Measurements from ENCODE around the gene NTNG1. TPM values are rescaled to one million over a fixed set of nuclear protein-coding genes. Genes with fewer than 3 reads are reported as not detected.

The NTNG1 gene
- total and polyA plus RNA-seq, 12 donors: 0.13 to 4.6 (median 2.8) TPM; not detected in 2

- TF ChIP-seq CTCF (IDR thresholded peaks at IDR 0.05) (no peak), POLR2A (IDR thresholded peaks at IDR 0.05) (no peak)
- DNase-seq: no peak
- Histone ChIP-seq H3K36me3 (replicated peaks in 1 of 2) (no peaks in the 10 kb centered on the region), H3K9me3 (replicated peaks in 1 of 3) (no peaks in the 10 kb centered on the region), H3K27me3 (no peaks in the 10 kb centered on the region), H3K4me3 (no peak overlapping the region), H3K27ac (no peak overlapping the region), H3K4me1 (replicated peaks in 1 of 2) (no peaks in the 10 kb centered on the region)
- WGBS, 4 donors: 39 to 51% (median 45%) methylated on average over 4 of the region's 4 CpGs
- intact Hi-C loops (cut with DNase I): no loop called here
Measured at GRCh38 chr1:107183011-107183410, 42.2 kb downstream of the NTNG1 start.

DNA sequence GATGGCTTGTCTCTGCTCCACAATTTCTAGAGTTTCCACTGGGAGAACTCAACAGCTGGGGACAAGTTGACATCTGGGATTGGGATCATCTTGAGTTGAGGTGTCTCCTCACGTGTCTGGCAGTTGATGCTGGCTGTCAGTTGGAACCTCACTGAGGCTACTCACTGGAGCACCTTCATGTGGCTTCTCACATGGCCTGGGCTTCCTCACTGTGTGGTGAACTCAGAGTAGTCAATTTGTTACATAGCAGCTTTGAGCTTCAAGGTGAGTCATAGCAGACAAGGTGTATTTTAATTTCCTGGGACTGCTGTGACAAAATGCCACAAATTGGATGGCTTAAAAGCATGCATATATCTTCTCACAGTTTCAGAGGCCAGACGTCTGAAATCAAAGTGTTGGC lies 44.0 kb downstream of the NTNG1 start:
- H3K9me3 ChIP-seq (replicated peaks in 1 of 3): no peaks in the 10 kb centered on the region
- H3K27ac ChIP-seq: no peak overlapping the region
- no peaks in the 10 kb centered on the region for H3K4me1 ChIP-seq (replicated peaks in 1 of 2)
- no peak overlapping the region for H3K4me3 ChIP-seq
- no peak for DNase-seq
- WGBS, 4 donors: 48 to 84% (median 52%) methylated on average over 2 of the region's 2 CpGs
- no peaks in the 10 kb centered on the region for H3K36me3 ChIP-seq (replicated peaks in 1 of 2)
- TF ChIP-seq CTCF (IDR thresholded peaks at IDR 0.05): no peak
- no peak for TF ChIP-seq POLR2A (IDR thresholded peaks at IDR 0.05)
- intact Hi-C loops (cut with DNase I): no loop called here
- H3K27me3 ChIP-seq: no peaks in the 10 kb centered on the region

GRCh38 chr1:107187399-107187798 lies 46.6 kb downstream of the NTNG1 start:
- no peak overlapping the region for H3K27ac ChIP-seq
- TF ChIP-seq CTCF (IDR thresholded peaks at IDR 0.05): no peak
- TF ChIP-seq POLR2A (IDR thresholded peaks at IDR 0.05): no peak
- 33 to 53% (median 38%) methylated on average over 3 of the region's 3 CpGs for WGBS, 4 donors

GRCh38 chr1:107188160-107188559 lies 47.3 kb downstream of the NTNG1 start:
- WGBS, 4 donors: 69 to 87% (median 82%) methylated on average over 3 of the region's 3 CpGs
- TF ChIP-seq POLR2A (IDR thresholded peaks at IDR 0.05): no peak
- no peak for TF ChIP-seq CTCF (IDR thresholded peaks at IDR 0.05)
- no peak overlapping the region for H3K4me3 ChIP-seq

More at GRCh38 chr1:107187399-107187798, 46.6 kb downstream of the NTNG1 start:
- no peaks in the 10 kb centered on the region for H3K4me1 ChIP-seq (replicated peaks in 1 of 2)
- intact Hi-C loops (cut with DNase I): no loop called here
- H3K9me3 ChIP-seq (replicated peaks in 1 of 3): no peaks in the 10 kb centered on the region
- no peaks in the 10 kb centered on the region for H3K36me3 ChIP-seq (replicated peaks in 1 of 2)
- no peaks in the 10 kb centered on the region for H3K27me3 ChIP-seq
- H3K4me3 ChIP-seq: no peak overlapping the region
- no peak for DNase-seq

More at GRCh38 chr1:107188160-107188559, 47.3 kb downstream of the NTNG1 start:
- H3K4me1 ChIP-seq (replicated peaks in 1 of 2): no peaks in the 10 kb centered on the region
- H3K9me3 ChIP-seq (replicated peaks in 1 of 3): no peaks in the 10 kb centered on the region
- H3K36me3 ChIP-seq (replicated peaks in 1 of 2): no peaks in the 10 kb centered on the region
- H3K27me3 ChIP-seq: no peaks in the 10 kb centered on the region
- no peak overlapping the region for H3K27ac ChIP-seq
- intact Hi-C loops (cut with DNase I): no loop called here
- no peak for DNase-seq
